GM12878 (cell line): ENCODE data around the gene RBPJL. TPM values are rescaled to one million over a fixed set of nuclear protein-coding genes. Genes with fewer than 3 reads are reported as not detected.

ENCODE experiments used
- ATAC-seq: fragments of 200-7000 bp; cut with Tn5 transposase; 3 replicates; pipeline ENCODE4 v1.9.1; 2020; ENCODE audit warnings: mild to moderate bottlenecking, moderate library complexity
- BruUV-seq: library from RNA; stranded (reverse); fragments of 400-500 nt; replicated peaks from 2 replicates; lab custom pipeline; 2021; lab: Mats Ljungman, UMichigan
- CTCF ChIA-PET: fragments of 300-600 bp; sonication (Branson Sonifier 250); formaldehyde crosslinking; extraction: SDS; loops from one replicate; lab custom pipeline; 2021; ENCODE audit warnings: inconsistent platforms; lab: Yijun Ruan, JAX
- POLR2A ChIA-PET: fragments of 350-600 bp; formaldehyde crosslinking; extraction: SDS; loops from one replicate; lab custom pipeline; 2021; ENCODE audit warnings: inconsistent platforms; lab: Charles Lee
- RAD21 ChIA-PET: fragments of 300-600 bp; sonication (Branson Sonifier 250); formaldehyde crosslinking; loops from one replicate; lab custom pipeline; 2023; ENCODE audit warnings: antibody characterized with exemption; ENCODE audit not compliant: unreplicated experiment; lab: Charles Lee
- SMC1A ChIA-PET: fragments of 300-600 bp; sonication (Branson Sonifier 250); formaldehyde crosslinking; loops from one replicate; lab custom pipeline; 2023; ENCODE audit not compliant: unreplicated experiment, uncharacterized antibody; lab: Charles Lee
- DNase-seq: peaks from one replicate; pipeline ENCODE4 v3.0.0-alpha.2; 2011; ENCODE audit warnings: low read depth, low spot score
- FAIRE-seq: peaks from 3 replicates; lab custom pipeline; 2011; peaks lifted over from hg19 to GRCh38; lab: Jason Lieb, UNC
- H2AFZ ChIP-seq: 2 replicates; pipeline ENCODE4 v1.6.0; 2011; ENCODE audit warnings: low read depth, low read length, control low read depth; ENCODE audit not compliant: control insufficient read depth
- H3K27ac ChIP-seq: 2 replicates; pipeline ENCODE4 v1.5.1; 2011; ENCODE audit warnings: control low read depth; ENCODE audit not compliant: control insufficient read depth, insufficient read depth
- H3K27me3 ChIP-seq, 2 experiments: replicated peaks in 1 of 2; 2 replicates each; pipeline versions ENCODE4 v1.6.0 to v1.6.1; 2011; ENCODE audit warnings: low read length in 1 of 2; ENCODE audit not compliant: control insufficient read depth in 2 of 2, insufficient read depth in 2 of 2
- H3K36me3 ChIP-seq, 2 experiments: 2 replicates each; pipeline ENCODE4 v1.5.1; 2011; ENCODE audit warnings: low read length in 1 of 2; ENCODE audit not compliant: control insufficient read depth in 2 of 2, insufficient read depth in 2 of 2
- H3K4me1 ChIP-seq: 2 replicates; pipeline ENCODE4 v1.6.1; 2011; ENCODE audit warnings: mild to moderate bottlenecking, low read length, moderate library complexity, mixed read lengths; ENCODE audit not compliant: control insufficient read depth, insufficient read depth
- H3K4me2 ChIP-seq: 2 replicates; pipeline ENCODE4 v1.6.0; 2011; ENCODE audit warnings: control low read depth; ENCODE audit not compliant: control insufficient read depth, insufficient read depth
- H3K4me3 ChIP-seq: fragments of 200-600 bp; sonication (generic); 2 replicates; pipeline ENCODE4 v1.5.1; 2016
- H3K79me2 ChIP-seq: 2 replicates; pipeline ENCODE4 v1.6.0; 2011; ENCODE audit warnings: low read length; ENCODE audit not compliant: control insufficient read depth, insufficient read depth
- H3K9ac ChIP-seq: 2 replicates; pipeline ENCODE4 v1.8.0; 2011; ENCODE audit warnings: low read length, control low read depth, mixed read lengths; ENCODE audit not compliant: control insufficient read depth, insufficient read depth
- H3K9me3 ChIP-seq: replicated peaks from 3 replicates; pipeline ENCODE4 v1.5.1; 2011; ENCODE audit warnings: mild to moderate bottlenecking, low read length; ENCODE audit not compliant: control insufficient read depth, insufficient read depth
- H4K20me1 ChIP-seq: 2 replicates; pipeline ENCODE4 v1.6.0; 2011; ENCODE audit not compliant: control insufficient read depth, insufficient read depth
- EED ChIP-seq: sonication (generic); IDR thresholded peaks from 2 replicates; pipeline ENCODE4 v1.6.1; 2016; ENCODE audit warnings: antibody characterized with exemption, low read depth
- FOS ChIP-seq: IDR thresholded peaks from 3 replicates; pipeline ENCODE4 v1.6.1; 2011; ENCODE audit warnings: borderline replicate concordance; ENCODE audit not compliant: insufficient read length; ENCODE audit errors: extremely low read depth
- HDAC6 ChIP-seq: fragments of 200-600 bp; sonication (generic); IDR thresholded peaks from one replicate; pipeline ENCODE4 v1.8.0; 2017; ENCODE audit warnings: antibody characterized with exemption; ENCODE audit not compliant: unreplicated experiment
- JUNB ChIP-seq: IDR thresholded peaks from 2 replicates; pipeline ENCODE4 v1.6.1; 2016; ENCODE audit warnings: antibody characterized with exemption, mild to moderate bottlenecking
- MTA3 ChIP-seq: IDR thresholded peaks from 2 replicates; pipeline ENCODE4 v1.6.1; 2012; ENCODE audit warnings: low read length, inconsistent platforms, borderline replicate concordance
- NR2C2 ChIP-seq: IDR thresholded peaks from 2 replicates; pipeline ENCODE4 v1.6.1; 2011; ENCODE audit warnings: borderline replicate concordance, low read depth; ENCODE audit not compliant: control insufficient read depth, insufficient read length
- PAX8 ChIP-seq: fragments of 450-650 bp; IDR thresholded peaks from 2 replicates; pipeline ENCODE4 v1.6.1; 2017; ENCODE audit warnings: mild to moderate bottlenecking, moderate library complexity
- SREBF1 ChIP-seq: IDR thresholded peaks from 2 replicates; pipeline ENCODE4 v1.6.1; 2012; ENCODE audit warnings: mild to moderate bottlenecking, low read length
- SRF ChIP-seq, 2 experiments: IDR thresholded peaks; 2 replicates each; pipeline ENCODE4 v1.6.1; 2011; ENCODE audit warnings: low read depth in 2 of 2, low read length in 2 of 2, mild to moderate bottlenecking in 1 of 2, moderate library complexity in 1 of 2
- SUPT20H ChIP-seq: IDR thresholded peaks from 2 replicates; pipeline ENCODE4 v1.6.1; 2011; ENCODE audit warnings: low read depth, mild to moderate bottlenecking, low read length, moderate library complexity, borderline replicate concordance; ENCODE audit not compliant: control insufficient read depth
- ZSCAN29 ChIP-seq: fragments of 450-650 bp; IDR thresholded peaks from 2 replicates; pipeline ENCODE4 v1.6.1; 2017; ENCODE audit warnings: mild to moderate bottlenecking, moderate library complexity
- WGBS: methylation state at CpG from one replicate; pipeline ENCODE4 v1.1.6; 2016; ENCODE audit warnings: low lambda C conversion rate; ENCODE audit not compliant: insufficient replicate concordance, insufficient coverage; ENCODE audit errors: missing lambda C conversion rate; 5-methylcytosine and 5-hydroxymethylcytosine counted together
- in situ Hi-C: fragments of 300-500 bp; cut with MboI; formaldehyde crosslinking; loops from 9 replicates; pipeline ENCODE4 v1.14.3; 2018; ENCODE audit warnings: mixed read lengths
- intact Hi-C: fragments of 100-400 bp; cut with micrococcal nuclease; formaldehyde crosslinking; loops from one replicate; pipeline ENCODE4 v1.14.2; 2022; ENCODE audit not compliant: unreplicated experiment
- polyA plus RNA-seq, 11 experiments: library from polyadenylated mRNA; depleted of rRNA in 4 of 11; unstranded in 6 of 11; stranded (reverse) in 5 of 11; fragments of >200 nt; fragmentation: Nextera tagmentation in 4 of 11; fragmentation: Illumina TruSeq in 1 of 11; extraction: Ambion mirVana in 4 of 11; extraction: Trizol in 1 of 11; gene quantifications; 1 replicate in 1 of 11; 2 replicates in 10 of 11; pipeline versions ENCODE4 v1.2.1 to v1.2.3, GENCODE V29; 2011 to 2016; ENCODE audit warnings: inconsistent platforms in 2 of 11, missing spikeins in 2 of 11, low read depth in 1 of 11
- total RNA-seq, 4 experiments: library from RNA; depleted of rRNA in 3 of 4; stranded (reverse); fragments of >200 nt in 3 of 4; fragmentation: Illumina TruSeq in 1 of 4; extraction: Trizol in 1 of 4; gene quantifications; 2 replicates each; pipeline versions ENCODE4 v1.2.1 to v1.2.3, GENCODE V29; 2013 to 2021
- TF ChIP-seq, protein P1 (sequence below): fragments of 450-650 bp; IDR thresholded peaks from 2 replicates; pipeline ENCODE4 v1.6.1; 2017; ENCODE audit warnings: mild to moderate bottlenecking, moderate library complexity

Gene RBPJL
- total and polyA plus RNA-seq, 10 of the 15 experiments (the other 5 are each of a cell fraction or from before 2014, with no cell fraction given) = 0.18 TPM; not detected in 9

DNA sequence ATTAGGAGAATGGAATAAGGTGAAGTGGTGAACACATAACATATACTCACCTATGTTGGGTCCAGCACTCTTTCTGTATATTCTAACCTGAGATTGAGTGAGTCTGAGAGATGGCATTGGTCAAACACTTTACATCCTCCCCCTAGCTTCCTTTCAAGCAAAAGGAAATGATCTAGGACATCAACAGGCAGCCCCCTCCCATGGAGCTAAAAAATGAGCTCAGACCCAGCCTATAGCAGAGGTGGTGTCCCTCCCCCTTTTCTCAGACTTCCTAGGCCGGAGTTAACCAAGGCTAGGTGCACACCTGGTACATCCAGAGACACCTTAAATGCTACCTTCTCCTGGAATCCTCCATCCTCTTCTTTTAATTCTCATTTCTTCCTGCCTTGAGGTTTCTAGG, 47.1 kb downstream of the RBPJL start:
- Histone ChIP-seq H4K20me1 (no peaks in the 10 kb centered on the region), H3K36me3 (no peaks in the 10 kb centered on the region), H2AFZ (no peak overlapping the region), H3K79me2 (no peaks in the 10 kb centered on the region), H3K4me2 (no peak overlapping the region), H3K27me3 (no peaks in the 10 kb centered on the region), H3K9ac (no peak overlapping the region), H3K27ac (no peak overlapping the region), H3K9me3 (no peaks in the 10 kb centered on the region), H3K4me1 (no peaks in the 10 kb centered on the region; the same call in 1 of the 2 replicates)
- ATAC-seq (no peak), FAIRE-seq (no peak), DNase-seq (no peak)
- intact Hi-C loops = no loop called here
- in situ Hi-C loops = no loop called here
- WGBS = 33% methylated on average over 1 of the region's 1 CpG
- CTCF ChIA-PET = interaction anchor here (2.8 to 6.3 kb wide), 2 partner anchors 33 to 83 kb away, joined by 6 to 35 read pairs; no protein-coding TSS in a partner anchor
- TF ChIP-seq ZSCAN29 (no peak), SUPT20H (no peak), SRF (IDR thresholded peaks at IDR 0.05; ENCODE audit: low read depth in 2 of 2, low read length in 2 of 2) (no peak), JUNB (no peak), SREBF1 (no peak), EED (no peak), HDAC6 (no peak), NR2C2 (no peak), PAX8 (no peak), FOS (no peak), MTA3 (no peak)
- TF ChIP-seq, protein P1, sequence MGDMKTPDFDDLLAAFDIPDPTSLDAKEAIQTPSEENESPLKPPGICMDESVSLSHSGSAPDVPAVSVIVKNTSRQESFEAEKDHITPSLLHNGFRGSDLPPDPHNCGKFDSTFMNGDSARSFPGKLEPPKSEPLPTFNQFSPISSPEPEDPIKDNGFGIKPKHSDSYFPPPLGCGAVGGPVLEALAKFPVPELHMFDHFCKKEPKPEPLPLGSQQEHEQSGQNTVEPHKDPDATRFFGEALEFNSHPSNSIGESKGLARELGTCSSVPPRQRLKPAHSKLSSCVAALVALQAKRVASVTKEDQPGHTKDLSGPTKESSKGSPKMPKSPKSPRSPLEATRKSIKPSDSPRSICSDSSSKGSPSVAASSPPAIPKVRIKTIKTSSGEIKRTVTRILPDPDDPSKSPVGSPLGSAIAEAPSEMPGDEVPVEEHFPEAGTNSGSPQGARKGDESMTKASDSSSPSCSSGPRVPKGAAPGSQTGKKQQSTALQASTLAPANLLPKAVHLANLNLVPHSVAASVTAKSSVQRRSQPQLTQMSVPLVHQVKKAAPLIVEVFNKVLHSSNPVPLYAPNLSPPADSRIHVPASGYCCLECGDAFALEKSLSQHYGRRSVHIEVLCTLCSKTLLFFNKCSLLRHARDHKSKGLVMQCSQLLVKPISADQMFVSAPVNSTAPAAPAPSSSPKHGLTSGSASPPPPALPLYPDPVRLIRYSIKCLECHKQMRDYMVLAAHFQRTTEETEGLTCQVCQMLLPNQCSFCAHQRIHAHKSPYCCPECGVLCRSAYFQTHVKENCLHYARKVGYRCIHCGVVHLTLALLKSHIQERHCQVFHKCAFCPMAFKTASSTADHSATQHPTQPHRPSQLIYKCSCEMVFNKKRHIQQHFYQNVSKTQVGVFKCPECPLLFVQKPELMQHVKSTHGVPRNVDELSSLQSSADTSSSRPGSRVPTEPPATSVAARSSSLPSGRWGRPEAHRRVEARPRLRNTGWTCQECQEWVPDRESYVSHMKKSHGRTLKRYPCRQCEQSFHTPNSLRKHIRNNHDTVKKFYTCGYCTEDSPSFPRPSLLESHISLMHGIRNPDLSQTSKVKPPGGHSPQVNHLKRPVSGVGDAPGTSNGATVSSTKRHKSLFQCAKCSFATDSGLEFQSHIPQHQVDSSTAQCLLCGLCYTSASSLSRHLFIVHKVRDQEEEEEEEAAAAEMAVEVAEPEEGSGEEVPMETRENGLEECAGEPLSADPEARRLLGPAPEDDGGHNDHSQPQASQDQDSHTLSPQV = no peak
- TF ChIP-seq, all 136 proteins: peak for 0
- no TSS peak for BruUV-seq
- ChIA-PET RAD21 (interaction anchor here (1.2 kb wide), 1 partner anchor 84 kb away, joined by 3 read pairs; no protein-coding TSS in a partner anchor), SMC1A (interaction anchor here (2.9 kb wide), 1 partner anchor 15 kb away, joined by 8 read pairs; no protein-coding TSS in a partner anchor), POLR2A (no interaction called here)
- H3K4me3 ChIP-seq = no peak overlapping the region
